Measurements from ENCODE around the gene PHOX2A.

GRCh38 chr11:72204886-72205285 is 39.1 kb downstream of the PHOX2A start:
- TF ChIP-seq POLR2A (IDR thresholded peaks at IDR 0.05) (no peak), CTCF (IDR thresholded peaks at IDR 0.05) (no peak)

Data from right lobe of liver (tissue), 4 donors.